B cell (primary cell): ENCODE results near the gene ZNF273.

ENCODE experiments used
- CTCF ChIP-seq: fragments of 200-600 bp; IDR thresholded peaks from one replicate; pipeline ENCODE4 v1.8.0; 2022; ENCODE audit warnings: antibody characterized with exemption, mild to moderate bottlenecking
- EZH2 ChIP-seq: IDR thresholded peaks from 2 replicates; pipeline ENCODE4 v1.6.1; 2012; ENCODE audit warnings: borderline replicate concordance, low read depth, mild to moderate bottlenecking, moderate library complexity, low read length; ENCODE audit not compliant: insufficient read depth, poor library complexity, severe bottlenecking

DNA sequence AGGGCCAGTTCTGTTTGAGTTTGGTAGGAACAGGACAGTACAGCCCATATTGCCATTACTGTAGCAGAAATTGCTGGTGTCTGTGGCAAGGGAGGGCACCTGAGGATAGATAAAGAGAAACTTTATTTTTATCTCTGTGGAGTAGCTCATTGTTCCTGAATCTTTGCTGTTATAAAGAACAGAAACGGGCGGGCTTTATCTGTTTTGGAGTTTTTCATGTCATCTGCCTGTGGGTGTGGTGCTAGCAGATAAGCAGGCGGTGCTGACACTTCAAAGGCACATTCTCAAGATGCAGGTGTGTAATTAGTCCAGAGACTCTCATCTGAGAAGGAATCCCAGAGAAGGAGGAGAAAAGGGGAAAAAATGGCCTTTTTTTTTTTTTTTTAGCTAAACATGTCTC is 11.5 kb downstream of the ZNF273 start:
- TF ChIP-seq EZH2 (no peak), CTCF (no peak)
